Endometrial microvascular endothelial cells (primary cell): ENCODE results near the gene MICAL1. TPM values are rescaled to one million over a fixed set of nuclear protein-coding genes. Genes with fewer than 3 reads are reported as not detected.
"Not testable (repeated sequence)": the region's sequence is repeated elsewhere in the genome, so short reads cannot be mapped to it uniquely, and the experiment has no call there.

ENCODE experiments used
- in situ Hi-C: cut with HindIII; loops from 2 replicates; pipeline ENCODE4 v1.10.0; 2017; ENCODE audit warnings: low sequenced_read_pairs, low pct_unique_long_range_greater_than_20kb; ENCODE audit errors: inconsistent ontology term
- total RNA-seq: library from RNA; depleted of rRNA; stranded (reverse); fragments of >200 nt; gene quantifications from one replicate; pipeline ENCODE4 v1.2.3, GENCODE V29; 2015; ENCODE audit errors: inconsistent ontology term

MICAL1 gene
- total RNA-seq, 1 donor from 2014 or later, result 18.0 TPM

DNA sequence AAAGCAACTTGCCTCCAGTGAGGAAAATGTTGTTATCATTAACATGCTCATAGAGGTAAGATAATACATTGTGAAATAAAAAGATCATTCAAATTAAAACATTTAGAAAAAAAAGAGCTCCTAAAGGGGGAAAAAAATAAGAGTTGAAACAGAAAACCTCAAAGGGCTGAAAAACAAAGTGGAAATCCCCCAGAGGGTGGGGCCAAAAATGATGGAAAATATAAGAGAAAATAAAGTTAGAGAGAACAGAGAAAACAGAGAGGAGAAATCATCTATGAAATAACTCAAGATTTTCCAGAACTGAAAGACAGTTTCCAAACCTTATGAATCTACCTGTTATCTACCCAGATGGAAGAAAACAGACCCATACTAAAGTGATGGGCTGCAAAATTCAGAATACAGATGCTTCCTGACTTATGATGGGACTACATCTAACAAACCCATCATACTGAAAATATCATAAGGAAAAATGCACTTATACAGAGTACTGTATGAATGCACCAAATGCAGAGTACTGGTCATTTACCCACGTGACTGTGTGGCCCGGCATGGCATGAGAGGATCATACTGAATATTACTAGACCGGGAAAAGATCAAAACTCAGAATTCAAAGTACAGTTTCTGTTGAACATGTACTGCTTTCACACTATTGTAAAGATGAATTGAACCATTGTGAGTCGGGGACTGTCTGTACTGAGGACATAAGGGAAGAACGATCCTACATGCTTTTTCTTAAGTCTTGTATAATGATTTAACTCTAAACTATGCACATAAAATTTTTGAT lies 23.5 kb upstream of the MICAL1 start:
- in situ Hi-C loops, result no loop called here

DNA sequence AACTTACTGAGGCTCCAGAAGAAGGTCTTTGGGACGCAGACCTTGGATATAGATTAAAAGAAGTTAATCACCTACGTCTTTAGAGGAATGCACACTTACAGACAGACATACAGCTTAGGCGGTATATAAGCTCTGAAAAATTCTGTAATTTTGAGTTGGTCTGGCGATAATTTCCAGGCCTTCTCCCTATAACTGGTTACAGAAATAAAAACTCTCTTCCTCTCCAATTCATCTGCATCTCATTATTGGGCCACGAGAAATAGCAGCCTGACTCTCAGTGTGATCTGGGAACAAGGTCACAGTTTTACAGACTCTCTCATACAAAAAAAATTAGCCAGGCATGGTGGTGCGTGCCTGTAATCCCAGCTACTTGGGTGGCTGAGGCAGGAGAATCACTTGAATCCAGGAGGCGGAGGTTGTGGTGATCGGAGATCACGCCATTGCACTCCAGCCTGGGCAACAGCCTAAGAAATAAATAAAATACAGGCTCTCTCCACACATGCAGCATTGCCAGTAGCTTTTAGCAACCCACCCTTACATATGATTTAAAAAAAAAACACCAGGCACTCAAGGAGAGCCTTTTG lies 22.7 kb upstream of the MICAL1 start:
- in situ Hi-C loops, result no loop called here

DNA sequence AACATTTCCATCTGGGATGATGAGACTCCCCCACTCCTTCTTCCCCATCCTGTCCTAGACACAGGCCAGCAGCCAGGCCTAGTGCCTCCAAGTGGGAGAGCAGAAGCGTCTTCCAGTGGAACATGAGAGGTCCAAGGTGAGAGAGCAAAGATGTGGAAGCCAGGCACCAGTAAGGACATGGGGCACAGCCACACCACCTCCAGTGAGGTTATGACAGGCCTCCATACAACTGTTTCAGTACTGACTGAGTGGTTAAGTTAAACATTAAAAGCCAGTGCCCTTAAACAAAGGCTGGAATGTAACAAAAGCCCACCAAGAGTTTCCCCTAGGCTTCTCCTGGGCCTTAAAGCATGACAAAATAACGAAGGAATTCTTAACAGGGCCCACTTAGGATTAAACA lies 22.2 kb upstream of the MICAL1 start:
- in situ Hi-C loops, result no loop called here

DNA sequence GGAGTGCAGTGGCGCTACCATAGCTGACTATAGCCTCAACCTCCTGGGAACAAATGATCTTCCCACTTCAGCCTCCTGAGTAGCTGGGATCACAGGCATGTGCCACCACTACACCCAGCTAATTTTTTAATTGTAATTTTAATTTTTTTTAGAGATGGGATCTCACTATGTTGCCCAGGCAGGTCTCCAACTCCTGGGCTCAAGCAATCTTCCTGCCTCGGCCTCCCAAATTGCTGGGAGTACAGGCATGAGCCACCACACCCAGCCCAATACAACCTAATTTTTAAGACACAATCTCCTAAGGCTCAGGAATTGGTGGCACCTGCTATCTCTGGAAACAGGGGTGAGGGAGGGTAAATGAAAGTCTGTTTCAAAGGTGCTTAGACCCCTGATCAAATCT lies 21.6 kb upstream of the MICAL1 start:
- in situ Hi-C loops, result no loop called here

DNA sequence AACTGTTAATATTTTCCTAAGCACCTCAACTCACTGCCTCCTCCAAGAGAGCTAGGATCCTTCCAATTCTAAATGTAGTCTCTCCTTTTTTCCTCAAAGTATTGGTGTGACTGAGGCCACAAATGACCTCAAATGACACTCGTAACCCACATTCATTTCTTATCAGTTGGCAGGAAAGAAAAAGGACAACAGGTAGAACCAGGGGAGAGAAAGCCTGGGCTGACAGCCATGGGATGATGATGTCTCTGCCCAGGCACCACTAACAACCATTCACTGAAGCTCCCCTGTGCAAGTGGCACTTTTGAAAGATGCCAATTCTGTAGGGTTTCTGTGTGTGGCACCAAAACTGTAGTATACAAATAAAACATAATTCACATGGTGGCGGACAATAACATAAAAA lies 20.1 kb upstream of the MICAL1 start:
- in situ Hi-C loops, result no loop called here

DNA sequence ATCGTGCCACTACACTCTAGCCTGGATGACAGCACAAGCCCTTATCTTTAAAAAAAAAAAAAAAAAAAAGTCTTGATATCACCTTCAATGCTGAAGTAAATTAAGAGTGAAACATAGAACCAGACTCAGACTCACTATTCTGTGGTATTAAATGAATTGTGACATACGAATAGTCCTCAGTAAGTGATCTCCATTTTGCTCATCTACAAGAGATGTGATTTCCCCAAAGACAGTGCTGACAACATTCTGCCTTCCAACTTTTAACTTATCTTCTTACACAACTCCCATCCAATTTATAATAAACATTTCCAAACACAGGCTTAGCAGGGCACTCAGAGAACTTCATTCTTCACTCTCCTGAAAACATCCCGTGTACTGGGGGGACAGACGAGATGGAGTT lies 19.4 kb upstream of the MICAL1 start:
- in situ Hi-C loops, result no loop called here

DNA sequence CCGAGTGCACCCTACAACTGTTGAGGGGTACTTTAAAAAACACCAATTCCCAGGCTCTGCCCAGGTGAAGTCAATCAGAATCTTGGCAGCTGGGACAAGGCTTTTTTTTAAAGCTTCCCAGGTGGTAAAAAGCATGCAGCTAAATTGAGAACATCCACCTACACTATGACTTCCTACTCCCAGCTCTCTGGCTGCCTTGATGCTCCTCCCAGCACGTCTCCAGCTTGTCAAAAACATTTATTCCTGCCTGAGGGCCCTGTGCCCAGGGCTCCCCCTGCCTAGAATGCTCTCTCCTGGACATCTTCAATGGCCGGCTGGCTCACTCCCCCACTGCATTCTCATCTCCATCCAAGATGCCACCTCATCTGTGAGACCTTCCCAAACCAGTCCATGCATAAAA lies 17.5 kb upstream of the MICAL1 start:
- in situ Hi-C loops, result no loop called here

DNA sequence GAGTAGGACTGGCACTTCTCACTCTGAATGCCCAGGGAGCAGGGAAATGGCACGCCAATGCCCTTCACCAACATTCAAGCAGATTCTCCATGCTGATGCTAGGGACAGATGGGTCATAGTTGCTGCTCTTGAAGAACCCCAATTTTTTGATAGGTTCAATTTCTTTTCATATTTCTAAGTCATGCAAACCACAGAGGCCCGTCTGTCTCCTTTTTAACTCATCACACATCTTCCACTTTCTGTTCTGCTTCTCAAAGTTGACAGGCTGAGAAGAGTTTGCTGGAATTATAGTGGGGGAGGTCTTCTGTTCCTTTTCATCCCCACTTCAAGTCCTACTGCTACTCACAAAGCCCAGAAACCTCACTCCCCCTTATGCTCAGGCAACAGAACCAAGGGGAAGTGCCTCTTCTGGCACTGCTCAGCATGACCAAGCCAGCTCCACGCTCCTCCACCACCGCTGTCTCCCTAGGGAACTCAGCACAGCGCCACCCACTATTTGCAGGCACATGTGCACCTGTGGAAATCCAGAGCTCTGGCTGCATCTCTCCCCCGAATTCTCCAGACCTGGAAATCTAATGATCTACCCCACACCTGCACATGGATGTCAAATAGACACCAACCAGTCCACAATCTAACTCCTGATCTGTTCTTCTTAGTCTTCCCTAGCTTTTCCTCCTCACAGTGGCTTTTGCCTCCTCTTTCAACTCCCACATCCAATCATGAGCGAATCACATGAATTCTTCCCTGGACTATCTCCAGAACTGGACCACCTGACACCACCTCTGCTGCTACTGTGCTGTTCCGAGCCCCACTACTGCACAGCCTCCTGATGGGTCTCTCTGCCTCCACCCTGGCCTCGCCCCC lies 16.8 kb upstream of the MICAL1 start:
- in situ Hi-C loops, result no loop called here

DNA sequence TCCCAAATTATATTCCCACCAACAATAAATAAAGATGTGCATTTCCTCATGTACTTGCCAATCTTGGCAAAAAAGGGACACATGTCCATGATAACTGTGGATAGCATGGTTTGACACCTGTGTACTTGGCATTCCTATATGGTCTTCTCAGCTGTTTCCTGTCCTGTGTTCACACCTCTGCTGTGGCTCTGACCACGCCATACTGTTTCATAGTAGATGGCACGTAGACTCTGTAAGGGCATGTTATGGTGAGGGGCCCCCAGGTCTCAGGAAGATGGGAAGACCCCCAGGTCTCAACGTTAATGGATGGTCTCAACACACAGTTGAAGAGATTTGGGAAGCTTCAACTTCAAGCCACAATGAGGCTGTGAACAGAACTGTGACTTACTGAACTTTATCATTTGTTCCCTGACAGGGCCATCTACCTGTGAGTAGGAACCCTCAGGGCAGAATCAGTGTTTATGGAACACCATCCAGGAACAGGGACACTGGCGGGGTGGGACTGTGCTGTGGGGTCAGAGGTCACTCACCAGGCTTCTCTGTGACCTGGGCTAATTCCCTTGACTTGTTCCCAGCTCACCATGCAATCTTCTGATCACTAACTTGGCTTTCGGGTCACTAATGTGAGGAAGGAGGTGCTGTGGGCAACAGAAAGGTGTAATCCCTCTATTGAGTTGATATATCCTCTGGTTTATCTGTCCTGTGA lies 15.7 kb upstream of the MICAL1 start:
- in situ Hi-C loops, result no loop called here

DNA sequence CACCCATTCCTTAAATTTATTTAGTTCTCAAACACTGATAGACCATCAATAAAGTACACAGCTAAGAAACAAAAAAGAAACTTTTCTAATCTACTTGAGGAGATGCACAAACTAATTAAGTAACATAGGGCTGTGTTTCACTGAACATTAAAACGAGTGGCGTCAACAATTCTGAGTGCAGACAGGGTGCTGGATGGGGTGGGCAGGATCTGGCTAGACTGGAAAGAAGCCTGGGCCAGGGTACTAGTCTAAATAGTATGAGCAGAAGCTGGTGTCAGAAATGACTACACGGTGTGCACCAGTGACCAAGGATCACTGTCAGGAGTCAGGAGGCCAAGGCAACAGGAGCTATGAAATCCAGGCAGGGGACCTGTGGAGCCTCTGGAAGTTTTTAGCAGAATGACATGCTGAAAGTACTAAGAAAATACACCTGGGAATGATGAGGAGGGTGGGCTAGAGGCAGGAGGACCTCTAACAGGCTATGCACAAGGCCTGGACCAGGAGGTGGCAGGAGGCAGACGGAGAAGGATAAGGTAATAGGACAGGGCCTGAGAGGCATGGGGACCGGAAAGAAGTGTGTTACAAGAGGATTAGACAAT lies 14.1 kb upstream of the MICAL1 start:
- in situ Hi-C loops, result no loop called here

DNA sequence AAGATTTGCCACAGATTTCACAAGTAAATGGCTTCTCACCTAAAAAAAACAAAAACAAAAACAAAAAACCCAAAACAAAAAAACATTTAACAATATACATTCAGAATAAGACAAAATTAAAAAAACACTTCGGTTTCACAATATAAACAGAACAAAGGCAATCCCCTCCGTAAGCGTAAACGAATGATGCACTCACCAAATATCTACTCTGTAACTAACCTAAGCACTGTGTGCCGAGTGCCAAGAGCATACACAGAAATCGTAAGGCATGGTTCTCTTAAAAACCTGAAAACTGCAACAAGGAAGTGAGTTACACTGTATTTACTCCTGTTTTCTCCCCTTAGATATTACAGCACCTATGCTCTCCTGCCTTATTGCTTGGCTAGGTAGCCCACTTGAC lies 12.1 kb upstream of the MICAL1 start:
- in situ Hi-C loops, result no loop called here

DNA sequence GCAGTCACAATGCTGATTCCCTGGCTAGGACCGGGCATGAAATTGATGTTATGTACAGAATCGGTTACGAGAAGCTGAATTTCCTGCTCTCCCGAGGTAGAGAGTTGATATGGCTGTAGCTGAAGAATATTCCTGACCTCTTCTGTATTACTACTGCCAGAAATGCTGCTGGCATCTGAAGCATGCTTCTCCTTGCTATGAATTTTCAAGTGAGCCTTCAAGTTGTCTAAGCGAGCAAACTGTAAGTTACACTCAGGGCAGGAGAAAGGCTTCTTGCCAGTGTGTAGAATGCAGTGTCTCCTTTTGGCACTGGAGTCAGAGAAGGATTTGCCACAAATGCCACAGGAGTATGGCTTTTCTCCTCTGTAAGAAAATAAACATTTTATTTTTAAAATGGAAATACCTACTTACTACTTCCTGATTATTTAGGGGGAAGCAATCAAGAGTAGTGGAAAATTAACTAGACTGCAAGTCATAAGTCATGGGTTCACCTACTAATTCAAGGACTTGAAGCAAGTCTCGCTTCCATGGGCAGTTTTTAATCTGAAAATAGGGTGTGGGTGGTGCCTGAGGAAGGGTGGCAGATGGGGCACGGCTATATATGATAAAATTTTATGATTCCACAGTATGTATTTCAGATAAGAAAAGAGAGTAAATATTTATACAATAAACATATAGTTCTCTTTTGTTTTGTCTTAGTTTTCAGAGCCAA lies 10.8 kb upstream of the MICAL1 start:
- in situ Hi-C loops, result no loop called here

DNA sequence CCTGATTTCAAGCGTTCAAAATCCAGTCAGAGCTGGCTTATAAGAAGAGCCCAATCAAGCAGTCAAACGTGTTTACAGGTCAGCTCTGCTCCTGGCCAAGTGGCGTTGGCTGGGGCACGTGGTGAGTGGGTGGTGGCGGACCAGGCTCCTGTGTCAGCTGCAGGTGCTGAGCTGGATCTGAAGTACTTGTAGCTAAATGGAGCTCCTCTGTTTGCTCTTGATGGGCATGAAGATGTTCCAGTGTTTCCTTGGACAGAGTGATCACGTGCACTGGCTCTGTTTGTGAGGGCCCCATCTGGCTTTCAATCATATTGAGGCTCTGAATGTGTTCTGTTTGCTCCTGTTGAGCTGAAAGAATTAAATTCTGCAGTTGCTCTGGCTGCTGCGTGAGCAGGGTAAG lies 10.2 kb upstream of the MICAL1 start:
- in situ Hi-C loops, result no loop called here

DNA sequence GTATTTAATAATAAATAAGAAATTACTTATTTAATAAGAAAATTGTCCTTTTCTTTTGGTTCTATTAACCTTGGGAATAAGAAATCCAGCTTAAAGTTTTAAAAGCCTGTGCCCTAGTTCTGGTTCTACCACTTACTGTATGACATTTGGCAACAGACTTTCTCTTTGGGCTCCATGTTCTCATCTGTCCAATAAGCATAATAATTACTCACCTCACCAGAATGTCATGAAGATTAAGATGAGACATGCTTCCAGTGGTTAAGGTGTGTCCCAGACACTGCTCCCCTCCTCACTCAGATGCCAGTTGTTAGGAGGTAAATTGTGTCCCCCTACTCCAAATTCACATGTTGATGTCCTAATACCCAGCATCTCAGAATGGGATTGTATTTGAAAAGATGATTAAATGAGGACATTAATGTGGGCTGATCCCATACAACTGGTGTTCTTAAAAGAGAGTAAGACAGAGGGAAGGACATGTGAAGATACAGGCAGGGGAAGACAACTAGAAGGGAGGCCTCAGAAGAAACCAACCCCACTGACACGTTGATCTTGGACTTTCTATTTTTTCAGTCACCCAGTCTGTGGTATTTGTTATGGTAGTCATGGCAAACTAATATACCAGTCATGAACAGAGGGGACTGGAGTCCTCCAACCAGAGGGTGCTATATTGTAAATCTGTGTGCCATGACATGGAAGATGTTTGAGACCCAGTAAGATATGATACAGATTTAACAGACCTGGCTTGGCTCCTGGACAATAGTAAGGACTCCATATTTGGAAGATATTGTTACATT lies 6.4 kb upstream of the MICAL1 start:
- in situ Hi-C loops, result no loop called here

DNA sequence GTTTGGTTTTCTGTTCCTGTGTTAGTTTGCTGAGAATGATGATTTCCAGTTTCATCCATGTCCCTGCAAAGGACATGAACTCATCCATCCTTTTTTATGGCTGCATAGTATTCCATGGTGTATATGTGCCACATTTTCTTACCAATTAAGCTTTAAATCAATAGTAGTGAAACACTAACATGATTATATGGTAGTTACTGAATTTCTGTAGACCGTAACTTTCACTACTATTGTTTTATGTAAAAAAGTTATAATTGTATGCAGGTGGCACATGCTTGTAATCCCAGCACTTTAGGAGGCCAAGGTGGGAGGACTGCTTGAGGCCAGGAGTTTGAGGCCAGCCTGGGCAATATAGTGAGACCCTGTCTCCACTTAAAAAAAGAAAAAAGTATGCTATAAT lies 5.6 kb upstream of the MICAL1 start:
- in situ Hi-C loops, result not testable (repeated sequence)

DNA sequence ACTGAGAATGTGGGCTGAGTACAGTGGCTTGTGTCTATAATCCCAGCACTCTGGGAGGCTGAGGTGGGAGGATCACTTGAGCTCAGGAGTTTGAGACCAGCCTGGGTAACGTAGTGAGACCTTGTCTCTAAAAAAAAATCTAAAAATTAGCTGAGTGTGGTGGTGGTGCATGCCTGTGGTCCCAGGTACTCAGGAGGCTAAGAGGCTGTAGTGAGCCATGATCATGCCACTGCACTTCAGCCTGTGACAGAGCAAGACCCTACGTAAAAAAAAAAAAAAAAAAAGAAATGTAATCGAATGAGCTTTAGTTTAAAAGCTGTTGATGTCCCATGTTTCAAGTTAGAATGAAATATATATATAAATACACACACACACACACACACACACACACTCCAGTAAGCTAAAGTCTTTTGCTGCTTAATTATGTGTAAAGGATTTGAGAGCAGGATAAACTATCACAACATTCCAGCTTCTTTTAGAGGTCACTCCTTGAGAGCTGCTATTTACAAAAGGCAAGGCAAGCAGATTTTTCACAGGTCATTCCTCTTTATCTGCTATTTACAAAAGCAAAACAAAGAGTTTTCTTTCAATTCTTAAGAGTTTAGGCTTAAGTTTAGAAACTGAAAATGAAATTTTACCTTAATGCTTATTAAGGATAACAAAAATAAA lies 4.7 kb upstream of the MICAL1 start:
- in situ Hi-C loops, result no loop called here
